Common myeloid progenitor, CD34-positive (primary cell): Measurements from ENCODE around the gene CNTNAP5.

Experiments used
- CTCF ChIA-PET: fragments of 350-600 bp; sonication (Branson Sonifier 250); formaldehyde crosslinking; loops from one replicate; lab custom pipeline; 2021; ENCODE audit warnings: antibody characterized with exemption; lab: Charles Lee
- POLR2A ChIA-PET: fragments of 350-600 bp; sonication (Branson Sonifier 250); formaldehyde crosslinking; loops from one replicate; lab custom pipeline; 2021; ENCODE audit warnings: antibody characterized with exemption; lab: Charles Lee
- DNase-seq, 3 donors: peaks; one replicate each; pipeline versions ENCODE4 v3.0.0 to v3.0.0-alpha.2; 2013
- H3K27ac ChIP-seq, 2 experiments: 1 replicate in 1 of 2; 2 replicates in 1 of 2; pipeline ENCODE4 v1.7.0; 2013; ENCODE audit warnings: inconsistent platforms in 2 of 2, low read length in 2 of 2, mild to moderate bottlenecking in 2 of 2, low read depth in 1 of 2, moderate library complexity in 1 of 2; ENCODE audit not compliant: severe bottlenecking in 2 of 2, insufficient read depth in 1 of 2, poor library complexity in 1 of 2
- H3K27me3 ChIP-seq, 5 experiments: replicated peaks in 2 of 5; 1 replicate in 3 of 5; 2 replicates in 2 of 5; pipeline versions ENCODE4 v1.6.1 to v1.7.0; 2013; ENCODE audit warnings: low read length in 4 of 5, mild to moderate bottlenecking in 2 of 5, moderate library complexity in 2 of 5, inconsistent platforms in 1 of 5; ENCODE audit not compliant: insufficient read depth in 5 of 5, control insufficient read depth in 4 of 5
- H3K36me3 ChIP-seq, 4 experiments: 1 replicate in 2 of 4; 2 replicates in 2 of 4; pipeline versions ENCODE4 v1.6.1 to v1.7.0; 2013; ENCODE audit warnings: low read length in 3 of 4, control low read depth in 1 of 4, mild to moderate bottlenecking in 1 of 4; ENCODE audit not compliant: control insufficient read depth in 4 of 4, insufficient read depth in 4 of 4
- H3K4me1 ChIP-seq, 4 experiments: 1 replicate in 3 of 4; 2 replicates in 1 of 4; pipeline versions ENCODE4 v1.6.1 to v1.7.1; 2013; ENCODE audit warnings: low read length in 3 of 4, mild to moderate bottlenecking in 3 of 4, control low read depth in 1 of 4, inconsistent platforms in 1 of 4, moderate library complexity in 1 of 4; ENCODE audit not compliant: control insufficient read depth in 4 of 4, insufficient read depth in 4 of 4; ENCODE audit errors: control extremely low read depth in 1 of 4
- H3K4me3 ChIP-seq, 7 experiments: 1 replicate in 4 of 7; 2 replicates in 3 of 7; pipeline versions ENCODE4 v1.5.1 to v1.7.0; 2013; ENCODE audit warnings: mild to moderate bottlenecking in 7 of 7, low read length in 6 of 7, moderate library complexity in 6 of 7, inconsistent platforms in 2 of 7, low read depth in 2 of 7, control low read depth in 1 of 7; ENCODE audit not compliant: insufficient read depth in 4 of 7, control insufficient read depth in 1 of 7; ENCODE audit errors: extremely low read depth in 1 of 7
- H3K9me3 ChIP-seq, 5 experiments: 1 replicate in 4 of 5; 2 replicates in 1 of 5; pipeline versions ENCODE4 v1.6.1 to v1.7.1; 2013; ENCODE audit warnings: low read length in 4 of 5, mild to moderate bottlenecking in 2 of 5, inconsistent platforms in 1 of 5, low read depth in 1 of 5, moderate library complexity in 1 of 5; ENCODE audit not compliant: control insufficient read depth in 4 of 5, insufficient read depth in 2 of 5; ENCODE audit errors: control extremely low read depth in 1 of 5
- WGBS: methylation state at CpG from one replicate; pipeline ENCODE4 v1.1.5; 2013; ENCODE audit not compliant: insufficient coverage; 5-methylcytosine and 5-hydroxymethylcytosine counted together

The CNTNAP5 gene

GRCh38 chr2:124633812-124634211 lies 608.7 kb downstream of the CNTNAP5 start:
- H3K27ac ChIP-seq = no peak overlapping the region
- no peaks in the 10 kb centered on the region for H3K27me3 ChIP-seq
- no peaks in the 10 kb centered on the region for H3K9me3 ChIP-seq
- no peaks in the 10 kb centered on the region for H3K4me1 ChIP-seq
- 89% methylated on average over 2 of the region's 2 CpGs for WGBS
- no peak overlapping the region for H3K4me3 ChIP-seq
- DNase-seq = no peak
- CTCF ChIA-PET = no interaction called here
- H3K36me3 ChIP-seq = no peaks in the 10 kb centered on the region
- POLR2A ChIA-PET = interaction anchor here (0.6 kb wide), 1 partner anchor 393 kb away, joined by 5 read pairs; no protein-coding TSS in a partner anchor

- H3K4me1 ChIP-seq = no peaks in the 10 kb centered on the region
- no peak overlapping the region for H3K4me3 ChIP-seq
- POLR2A ChIA-PET = no interaction called here
- 80% methylated on average over 1 of the region's 1 CpG for WGBS
- no peaks in the 10 kb centered on the region for H3K27me3 ChIP-seq
- CTCF ChIA-PET = interaction anchor here (1.1 kb wide), 1 partner anchor 26 kb away, joined by 4 read pairs; no protein-coding TSS in a partner anchor
- H3K27ac ChIP-seq = no peak overlapping the region
- H3K36me3 ChIP-seq = no peaks in the 10 kb centered on the region
- no peaks in the 10 kb centered on the region for H3K9me3 ChIP-seq
- DNase-seq = no peak
Measured at GRCh38 chr2:124639524-124639923, 614.4 kb downstream of the CNTNAP5 start.

- Histone ChIP-seq H3K36me3 (no peaks in the 10 kb centered on the region), H3K27ac (no peak overlapping the region), H3K9me3 (no peaks in the 10 kb centered on the region), H3K4me1 (no peaks in the 10 kb centered on the region), H3K27me3 (no peaks in the 10 kb centered on the region), H3K4me3 (no peak overlapping the region)
- no peak for DNase-seq
- POLR2A ChIA-PET = no interaction called here
- 99% methylated on average over 11 of the region's 15 CpGs for WGBS
- CTCF ChIA-PET = no interaction called here
Measured at GRCh38 chr2:124640221-124640750, 615.2 kb downstream of the CNTNAP5 start.

- POLR2A ChIA-PET = no interaction called here
- no peak for DNase-seq
Measured at GRCh38 chr2:124646166-124646815, 621.2 kb downstream of the CNTNAP5 start.

GRCh38 chr2:124647245-124647644 lies 622.2 kb downstream of the CNTNAP5 start:
- no peaks in the 10 kb centered on the region for H3K27me3 ChIP-seq
- no peaks in the 10 kb centered on the region for H3K36me3 ChIP-seq
- H3K4me1 ChIP-seq = no peaks in the 10 kb centered on the region
- ChIA-PET POLR2A (no interaction called here), CTCF (no interaction called here)
- H3K4me3 ChIP-seq = no peak overlapping the region
- WGBS = 81% methylated on average over 3 of the region's 3 CpGs
- no peaks in the 10 kb centered on the region for H3K9me3 ChIP-seq
- no peak for DNase-seq
- H3K27ac ChIP-seq = no peak overlapping the region

More at GRCh38 chr2:124646166-124646815, 621.2 kb downstream of the CNTNAP5 start:
- Histone ChIP-seq H3K27ac (no peak overlapping the region), H3K4me1 (no peaks in the 10 kb centered on the region), H3K4me3 (no peak overlapping the region), H3K9me3 (no peaks in the 10 kb centered on the region), H3K27me3 (no peaks in the 10 kb centered on the region), H3K36me3 (no peaks in the 10 kb centered on the region)
- 80% methylated on average over 2 of the region's 4 CpGs for WGBS
- CTCF ChIA-PET = no interaction called here

GRCh38 chr2:124647663-124648062 lies 622.6 kb downstream of the CNTNAP5 start:
- H3K4me3 ChIP-seq = no peak overlapping the region
- no peaks in the 10 kb centered on the region for H3K36me3 ChIP-seq
- ChIA-PET CTCF (no interaction called here), POLR2A (no interaction called here)
- no peaks in the 10 kb centered on the region for H3K27me3 ChIP-seq
- 88% methylated on average over 11 of the region's 12 CpGs for WGBS
- no peak overlapping the region for H3K27ac ChIP-seq
- no peaks in the 10 kb centered on the region for H3K9me3 ChIP-seq
- H3K4me1 ChIP-seq = no peaks in the 10 kb centered on the region
- DNase-seq = no peak

- Histone ChIP-seq H3K4me1 (no peaks in the 10 kb centered on the region), H3K36me3 (no peaks in the 10 kb centered on the region), H3K9me3 (no peaks in the 10 kb centered on the region), H3K27me3 (no peaks in the 10 kb centered on the region), H3K27ac (no peak overlapping the region), H3K4me3 (no peak overlapping the region)
- DNase-seq = no peak
- ChIA-PET POLR2A (interaction anchor here (0.6 kb wide), 1 partner anchor 881 kb away, joined by 5 read pairs; no protein-coding TSS in a partner anchor), CTCF (no interaction called here)
- 94% methylated on average over 6 of the region's 6 CpGs for WGBS
Measured at GRCh38 chr2:124649001-124649400, 623.9 kb downstream of the CNTNAP5 start.
